Keratinocyte (primary cell): ENCODE data around the gene CAPN5.
"Not testable (repeated sequence)": the region's sequence is repeated elsewhere in the genome, so short reads cannot be mapped to it uniquely, and the experiment has no call there.

Experiments
- EZH2 ChIP-seq: IDR thresholded peaks from one replicate; pipeline ENCODE4 v1.6.1; 2012; ENCODE audit warnings: inconsistent platforms, mild to moderate bottlenecking, low read length, moderate library complexity
- TF ChIP-seq, protein P1 (sequence below), 3 experiments: IDR thresholded peaks in 1 of 3; conservative IDR thresholded peaks in 1 of 3; optimal IDR thresholded peaks in 1 of 3; 2 replicates in 2 of 3; 3 replicates in 1 of 3; pipeline versions ENCODE3 to v1.5.1; 2011; ENCODE audit warnings: low read length in 3 of 3, mild to moderate bottlenecking in 3 of 3, moderate library complexity in 2 of 3, control low read depth in 1 of 3, inconsistent platforms in 1 of 3; ENCODE audit not compliant: insufficient read depth in 2 of 3; ENCODE audit errors: extremely low read depth in 1 of 3

DNA sequence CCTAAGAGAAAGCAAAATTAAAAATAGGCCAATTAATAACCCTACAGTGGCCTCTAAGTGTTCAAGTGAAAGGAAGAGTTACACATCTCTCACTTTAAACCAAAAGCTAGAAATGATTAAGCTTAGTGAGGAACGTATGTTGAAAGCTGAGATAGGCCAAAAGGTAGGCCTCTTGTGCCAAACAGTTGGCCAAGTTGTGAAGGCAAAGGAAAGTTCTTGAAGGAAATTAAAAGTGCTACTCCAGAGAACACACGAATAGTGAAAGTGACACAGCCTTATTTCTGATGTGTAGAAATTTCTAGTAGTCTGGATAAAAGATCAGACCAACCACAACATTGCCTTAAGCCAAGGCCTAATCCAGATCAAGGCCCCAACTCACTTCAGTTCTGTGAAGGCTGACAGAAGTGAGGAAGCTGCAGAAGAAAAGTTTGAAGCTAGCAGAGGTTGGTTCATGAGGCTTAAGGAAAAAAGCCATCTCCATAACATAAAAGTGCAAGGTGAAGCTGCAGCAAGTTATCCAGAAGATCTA, 48.3 kb upstream of the CAPN5 start:
- TF ChIP-seq EZH2, result not testable (repeated sequence)
- TF ChIP-seq, protein P1, sequence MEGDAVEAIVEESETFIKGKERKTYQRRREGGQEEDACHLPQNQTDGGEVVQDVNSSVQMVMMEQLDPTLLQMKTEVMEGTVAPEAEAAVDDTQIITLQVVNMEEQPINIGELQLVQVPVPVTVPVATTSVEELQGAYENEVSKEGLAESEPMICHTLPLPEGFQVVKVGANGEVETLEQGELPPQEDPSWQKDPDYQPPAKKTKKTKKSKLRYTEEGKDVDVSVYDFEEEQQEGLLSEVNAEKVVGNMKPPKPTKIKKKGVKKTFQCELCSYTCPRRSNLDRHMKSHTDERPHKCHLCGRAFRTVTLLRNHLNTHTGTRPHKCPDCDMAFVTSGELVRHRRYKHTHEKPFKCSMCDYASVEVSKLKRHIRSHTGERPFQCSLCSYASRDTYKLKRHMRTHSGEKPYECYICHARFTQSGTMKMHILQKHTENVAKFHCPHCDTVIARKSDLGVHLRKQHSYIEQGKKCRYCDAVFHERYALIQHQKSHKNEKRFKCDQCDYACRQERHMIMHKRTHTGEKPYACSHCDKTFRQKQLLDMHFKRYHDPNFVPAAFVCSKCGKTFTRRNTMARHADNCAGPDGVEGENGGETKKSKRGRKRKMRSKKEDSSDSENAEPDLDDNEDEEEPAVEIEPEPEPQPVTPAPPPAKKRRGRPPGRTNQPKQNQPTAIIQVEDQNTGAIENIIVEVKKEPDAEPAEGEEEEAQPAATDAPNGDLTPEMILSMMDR (optimal IDR thresholded peaks at IDR 0.05 in 1 of 3, IDR thresholded peaks at IDR 0.05 in 1 of 3, conservative IDR thresholded peaks at IDR 0.05 in 1 of 3; ENCODE audit: extremely low read depth in 1 of 3, insufficient read depth in 2 of 3, low read length in 3 of 3), result not testable (repeated sequence)
